ENCODE measurements around the gene LRMDA.

The LRMDA gene

GRCh38 chr10:75647675-75648074 is 216.3 kb downstream of the LRMDA start:
- DNase-seq (ENCODE audit: low read depth, low spot score), result no peak
- no peak overlapping the region for H3K4me3 ChIP-seq (ENCODE audit: low read depth, low read length)
- TF ChIP-seq CTCF (IDR thresholded peaks at IDR 0.05; ENCODE audit: low read depth, low read length), result no peak
- in situ Hi-C loops (cut with HindIII; ENCODE audit: low sequenced_read_pairs), result no loop called here

GRCh38 chr10:75648351-75648750 is 216.9 kb downstream of the LRMDA start:
- DNase-seq (ENCODE audit: low read depth, low spot score), result no peak
- H3K4me3 ChIP-seq (ENCODE audit: low read depth, low read length), result no peak overlapping the region
- in situ Hi-C loops (cut with HindIII; ENCODE audit: low sequenced_read_pairs), result no loop called here
- no peak for TF ChIP-seq CTCF (IDR thresholded peaks at IDR 0.05; ENCODE audit: low read depth, low read length)

GRCh38 chr10:75648854-75649253 is 217.4 kb downstream of the LRMDA start:
- in situ Hi-C loops (cut with HindIII; ENCODE audit: low sequenced_read_pairs), result no loop called here

GRCh38 chr10:75649466-75649865 is 218.0 kb downstream of the LRMDA start:
- H3K4me3 ChIP-seq (ENCODE audit: low read depth, low read length), result no peak overlapping the region
- TF ChIP-seq CTCF (IDR thresholded peaks at IDR 0.05; ENCODE audit: low read depth, low read length), result no peak
- no peak for DNase-seq (ENCODE audit: low read depth, low spot score)
- in situ Hi-C loops (cut with HindIII; ENCODE audit: low sequenced_read_pairs), result no loop called here

More at GRCh38 chr10:75648854-75649253, 217.4 kb downstream of the LRMDA start:
- no peak overlapping the region for H3K4me3 ChIP-seq (ENCODE audit: low read depth, low read length)
- no peak for DNase-seq (ENCODE audit: low read depth, low spot score)
- no peak for TF ChIP-seq CTCF (IDR thresholded peaks at IDR 0.05; ENCODE audit: low read depth, low read length)

- in situ Hi-C loops (cut with HindIII; ENCODE audit: low sequenced_read_pairs), result no loop called here
- TF ChIP-seq CTCF (IDR thresholded peaks at IDR 0.05; ENCODE audit: low read depth, low read length), result no peak
- no peak overlapping the region for H3K4me3 ChIP-seq (ENCODE audit: low read depth, low read length)
- no peak for DNase-seq (ENCODE audit: low read depth, low spot score)
Observed at GRCh38 chr10:75650648-75651047, 219.2 kb downstream of the LRMDA start.

GRCh38 chr10:75651417-75651816 is 220.0 kb downstream of the LRMDA start:
- H3K4me3 ChIP-seq (ENCODE audit: low read depth, low read length), result no peak overlapping the region
- no peak for DNase-seq (ENCODE audit: low read depth, low spot score)
- in situ Hi-C loops (cut with HindIII; ENCODE audit: low sequenced_read_pairs), result no loop called here
- peak; percentile 10 for TF ChIP-seq CTCF (IDR thresholded peaks at IDR 0.05; ENCODE audit: low read depth, low read length)

All from astrocyte of the spinal cord (primary cell).